H1 (cell line): ENCODE measurements around the gene DEFB118. TPM values are rescaled to one million over a fixed set of nuclear protein-coding genes. Genes with fewer than 3 reads are reported as not detected.

Experiments used
- CTCF ChIA-PET: fragments of 300-600 bp; sonication (Branson Sonifier 250); formaldehyde crosslinking; loops from one replicate; lab custom pipeline; 2021; ENCODE audit not compliant: partially characterized antibody; lab: Charles Lee
- POLR2A ChIA-PET: fragments of 300-600 bp; sonication (Branson Sonifier 250); formaldehyde crosslinking; loops from one replicate; lab custom pipeline; 2021; ENCODE audit warnings: inconsistent platforms; ENCODE audit not compliant: partially characterized antibody; lab: Charles Lee
- DNase-seq, 2 experiments: peaks; one replicate each; pipeline versions ENCODE4 v3.0.0 to v3.0.0-alpha.2; 2010 to 2022; ENCODE audit warnings: low spot score in 2 of 2, low read depth in 1 of 2, mixed read lengths in 1 of 2
- FAIRE-seq: peaks from 2 replicates; lab custom pipeline; 2011; peaks lifted over from hg19 to GRCh38; lab: Jason Lieb, UNC
- H2AFZ ChIP-seq: 2 replicates; pipeline ENCODE4 v1.8.1; 2012; ENCODE audit warnings: low read length, inconsistent platforms
- H2AK5ac ChIP-seq: 2 replicates; pipeline ENCODE4 v1.6.1; 2013; ENCODE audit warnings: low read depth, low read length
- H2BK120ac ChIP-seq: replicated peaks from 2 replicates; pipeline ENCODE3; 2013; ENCODE audit warnings: low read depth, low read length, inconsistent platforms
- H2BK12ac ChIP-seq: 2 replicates; pipeline ENCODE4 v1.6.1; 2013; ENCODE audit warnings: low read depth, low read length
- H2BK15ac ChIP-seq: 2 replicates; pipeline ENCODE4 v1.6.1; 2013; ENCODE audit warnings: low read length
- H2BK20ac ChIP-seq: 2 replicates; pipeline ENCODE4 v1.6.1; 2013; ENCODE audit warnings: low read length
- H2BK5ac ChIP-seq: 2 replicates; pipeline ENCODE4 v1.6.1; 2013; ENCODE audit warnings: low read depth, low read length
- H3K14ac ChIP-seq: 2 replicates; pipeline ENCODE4 v1.6.1; 2013; ENCODE audit warnings: inconsistent platforms; ENCODE audit not compliant: insufficient read length
- H3K18ac ChIP-seq: 2 replicates; pipeline ENCODE4 v1.6.1; 2013; ENCODE audit warnings: low read length; ENCODE audit errors: extremely low read depth
- H3K23ac ChIP-seq: 2 replicates; pipeline ENCODE4 v1.6.1; 2013; ENCODE audit warnings: inconsistent platforms; ENCODE audit not compliant: insufficient read length
- H3K23me2 ChIP-seq: 2 replicates; pipeline ENCODE4 v1.6.1; 2013; ENCODE audit warnings: low read depth, low read length
- H3K27ac ChIP-seq: 2 replicates; pipeline ENCODE4 v1.6.1; 2011; ENCODE audit warnings: low read depth, low read length, inconsistent platforms
- H3K27me3 ChIP-seq, 4 experiments: replicated peaks in 1 of 4; 1 replicate in 1 of 4; 2 replicates in 3 of 4; pipeline versions ENCODE4 v1.6.1 to v1.8.1; 2011 to 2013; ENCODE audit warnings: low read length in 3 of 4, mild to moderate bottlenecking in 3 of 4, inconsistent platforms in 2 of 4, mixed read lengths in 2 of 4, moderate library complexity in 1 of 4; ENCODE audit not compliant: control insufficient read depth in 3 of 4, insufficient read depth in 3 of 4; ENCODE audit errors: extremely low read depth in 1 of 4
- H3K36me3 ChIP-seq, 4 experiments: 2 replicates each; pipeline versions ENCODE4 v1.6.1 to v1.8.1; 2011 to 2013; ENCODE audit warnings: mild to moderate bottlenecking in 4 of 4, low read length in 3 of 4, moderate library complexity in 2 of 4, control low read depth in 1 of 4, inconsistent platforms in 1 of 4; ENCODE audit not compliant: insufficient read depth in 4 of 4, control insufficient read depth in 2 of 4
- H3K4ac ChIP-seq: replicated peaks from 2 replicates; pipeline ENCODE3; 2013; ENCODE audit warnings: low read length, low read depth, mixed read lengths, inconsistent platforms; ENCODE audit not compliant: insufficient read length
- H3K4me1 ChIP-seq, 4 experiments: replicated peaks in 1 of 4; 1 replicate in 1 of 4; 2 replicates in 3 of 4; pipeline versions ENCODE4 v1.6.1 to v1.8.1; 2011 to 2013; ENCODE audit warnings: low read length in 3 of 4, inconsistent platforms in 2 of 4, mixed read lengths in 1 of 4; ENCODE audit not compliant: insufficient read depth in 4 of 4, control insufficient read depth in 3 of 4
- H3K4me2 ChIP-seq, 2 experiments: 2 replicates each; pipeline versions ENCODE4 v1.6.1 to v1.8.1; 2011 to 2013; ENCODE audit warnings: low read depth in 2 of 2, low read length in 2 of 2, control low read depth in 1 of 2, inconsistent platforms in 1 of 2, mild to moderate bottlenecking in 1 of 2; ENCODE audit not compliant: insufficient read depth in 1 of 2
- H3K4me3 ChIP-seq, 4 experiments: fragments of 200-600, 300-600 bp in 1 of 4; sonication (generic), shearing (Covaris generic), sonication (Bioruptor Twin) in 1 of 4; 2 replicates each; pipeline versions ENCODE4 v1.5.1 to v1.8.1; 2011 to 2016; ENCODE audit warnings: low read length in 4 of 4, low read depth in 3 of 4, control low read depth in 2 of 4, inconsistent platforms in 2 of 4, mild to moderate bottlenecking in 2 of 4, mixed read lengths in 1 of 4, moderate library complexity in 1 of 4; ENCODE audit not compliant: insufficient read depth in 2 of 4; ENCODE audit errors: extremely low read depth in 1 of 4
- H3K56ac ChIP-seq: replicated peaks from 2 replicates; pipeline ENCODE3; 2013; ENCODE audit warnings: low read depth, mild to moderate bottlenecking, mixed read lengths, low read length, inconsistent platforms; ENCODE audit not compliant: insufficient read length
- H3K79me1 ChIP-seq: 2 replicates; pipeline ENCODE4 v1.6.1; 2013; ENCODE audit warnings: low read depth, low read length, control low read depth
- H3K79me2 ChIP-seq, 2 experiments: 2 replicates each; pipeline versions ENCODE4 v1.6.1 to v1.8.1; 2012 to 2013; ENCODE audit warnings: low read length in 2 of 2, mild to moderate bottlenecking in 2 of 2, inconsistent platforms in 1 of 2; ENCODE audit not compliant: insufficient read depth in 2 of 2, control insufficient read depth in 1 of 2
- H3K9ac ChIP-seq, 4 experiments: replicated peaks in 1 of 4; 1 replicate in 1 of 4; 2 replicates in 3 of 4; pipeline versions ENCODE4 v1.6.1 to v1.8.1; 2011 to 2013; ENCODE audit warnings: low read depth in 3 of 4, low read length in 3 of 4, control low read depth in 2 of 4, mild to moderate bottlenecking in 2 of 4, moderate library complexity in 2 of 4, inconsistent platforms in 1 of 4; ENCODE audit errors: extremely low read depth in 1 of 4
- H3K9me3 ChIP-seq, 2 experiments: 2 replicates each; pipeline versions ENCODE4 v1.6.1 to v1.8.1; 2012 to 2013; ENCODE audit warnings: mild to moderate bottlenecking in 2 of 2, moderate library complexity in 2 of 2, control low read depth in 1 of 2, inconsistent platforms in 1 of 2, low read depth in 1 of 2, low read length in 1 of 2, mixed read lengths in 1 of 2; ENCODE audit not compliant: insufficient read depth in 2 of 2
- H4K20me1 ChIP-seq, 2 experiments: replicated peaks in 1 of 2; 2 replicates each; pipeline versions ENCODE3 to v1.8.1; 2011 to 2013; ENCODE audit warnings: inconsistent platforms in 2 of 2, low read length in 2 of 2, mild to moderate bottlenecking in 1 of 2; ENCODE audit not compliant: insufficient read depth in 2 of 2, control insufficient read depth in 1 of 2
- H4K5ac ChIP-seq: 2 replicates; pipeline ENCODE4 v1.6.1; 2013; ENCODE audit warnings: low read length, low read depth, mixed read lengths, inconsistent platforms; ENCODE audit not compliant: insufficient read length
- H4K8ac ChIP-seq: 2 replicates; pipeline ENCODE4 v1.8.0; 2013; ENCODE audit warnings: mild to moderate bottlenecking, moderate library complexity, low read length, inconsistent platforms; ENCODE audit not compliant: insufficient read depth; ENCODE audit errors: extremely low read depth
- H4K91ac ChIP-seq: replicated peaks from 2 replicates; pipeline ENCODE3; 2013; ENCODE audit warnings: low read length, mixed read lengths, inconsistent platforms; ENCODE audit not compliant: insufficient read length
- CBX8 ChIP-seq: fragments of 300-800, 300-1000 bp; sonication (generic); IDR thresholded peaks from 2 replicates; pipeline ENCODE4 v1.7.1; 2016; ENCODE audit warnings: low read depth, low read length, borderline replicate concordance
- CHD2 ChIP-seq: IDR thresholded peaks from 2 replicates; pipeline ENCODE4 v1.6.1; 2012; ENCODE audit warnings: low read length, improper control_type of control experiment
- FOSL1 ChIP-seq: IDR thresholded peaks from 2 replicates; pipeline ENCODE4 v1.6.1; 2011; ENCODE audit warnings: mild to moderate bottlenecking, low read depth, low read length, moderate library complexity; ENCODE audit not compliant: insufficient read depth
- SP1 ChIP-seq: IDR thresholded peaks from 2 replicates; pipeline ENCODE4 v1.6.1; 2011; ENCODE audit warnings: low read depth, low read length
- SP4 ChIP-seq: IDR thresholded peaks from 2 replicates; pipeline ENCODE4 v1.6.1; 2012; ENCODE audit warnings: low read length, inconsistent platforms
- polyA plus RNA-seq, 7 experiments: library from polyadenylated mRNA; depleted of rRNA in 3 of 7; stranded (reverse) in 5 of 7; unstranded in 2 of 7; fragments of >200 nt in 5 of 7; fragments of 200-250 nt in 2 of 7; gene quantifications; 1 replicate in 5 of 7; 2 replicates in 1 of 7; 4 replicates in 1 of 7; pipeline versions ENCODE4 v1.2.1 to v1.2.3, GENCODE V29; 2011 to 2013; ENCODE audit warnings: missing spikeins in 2 of 7, mixed read lengths in 2 of 7
- total RNA-seq: library from RNA; stranded (reverse); fragmentation: NEBNext Ultra II Directional; extraction: Animal tissue kit (Norgen Biotek cat#: 25700); gene quantifications from 2 replicates; pipeline ENCODE4 v1.2.1, GENCODE V29; 2021

Gene DEFB118
- total and polyA plus RNA-seq, 2 of the 8 experiments (the other 6 are each of a cell fraction or from before 2014, with no cell fraction given): not detected

GRCh38 chr20:31341470-31341869 lies 26.9 kb upstream of the DEFB118 start:
- Histone ChIP-seq H2AFZ (no peak overlapping the region), H3K23me2 (no peaks in the 10 kb centered on the region), H3K27me3 (no peaks in the 10 kb centered on the region), H3K4me1 (no peaks in the 10 kb centered on the region), H4K91ac (no peak overlapping the region), H4K8ac (no peak overlapping the region), H2BK5ac (no peak overlapping the region), H3K79me1 (no peaks in the 10 kb centered on the region), H3K36me3 (no peaks in the 10 kb centered on the region), H3K4me2 (no peak overlapping the region), H2BK20ac (no peak overlapping the region), H3K9ac (no peak overlapping the region), H3K56ac (no peak overlapping the region), H3K18ac (no peak overlapping the region), H4K5ac (no peak overlapping the region), H2BK120ac (no peak overlapping the region), H3K4ac (no peak overlapping the region), H3K9me3 (peaks cover 46 to 55% of the 10 kb centered on the region in 2 experiments), H2BK12ac (no peak overlapping the region), H3K23ac (no peak overlapping the region), H2AK5ac (no peak overlapping the region), H4K20me1 (no peaks in the 10 kb centered on the region), H2BK15ac (no peak overlapping the region), H3K79me2 (no peaks in the 10 kb centered on the region), H3K14ac (no peak overlapping the region), H3K27ac (no peak overlapping the region), H3K4me3 (no peak overlapping the region)
- CTCF ChIA-PET: no interaction called here
- POLR2A ChIA-PET: no interaction called here
- peak; percentile 19 for FAIRE-seq
- DNase-seq: no peak
- TF ChIP-seq CHD2 (no peak), SP4 (no peak), CBX8 (no peak), FOSL1 (no peak), SP1 (no peak)
